Measurements from ENCODE around the gene FLT1.

GRCh38 chr13:28379371-28380083 lies 115.4 kb downstream of the FLT1 start:
- TF ChIP-seq EZH2 (IDR thresholded peaks at IDR 0.05; ENCODE audit: low read length), result no peak
- TF ChIP-seq, protein P1, sequence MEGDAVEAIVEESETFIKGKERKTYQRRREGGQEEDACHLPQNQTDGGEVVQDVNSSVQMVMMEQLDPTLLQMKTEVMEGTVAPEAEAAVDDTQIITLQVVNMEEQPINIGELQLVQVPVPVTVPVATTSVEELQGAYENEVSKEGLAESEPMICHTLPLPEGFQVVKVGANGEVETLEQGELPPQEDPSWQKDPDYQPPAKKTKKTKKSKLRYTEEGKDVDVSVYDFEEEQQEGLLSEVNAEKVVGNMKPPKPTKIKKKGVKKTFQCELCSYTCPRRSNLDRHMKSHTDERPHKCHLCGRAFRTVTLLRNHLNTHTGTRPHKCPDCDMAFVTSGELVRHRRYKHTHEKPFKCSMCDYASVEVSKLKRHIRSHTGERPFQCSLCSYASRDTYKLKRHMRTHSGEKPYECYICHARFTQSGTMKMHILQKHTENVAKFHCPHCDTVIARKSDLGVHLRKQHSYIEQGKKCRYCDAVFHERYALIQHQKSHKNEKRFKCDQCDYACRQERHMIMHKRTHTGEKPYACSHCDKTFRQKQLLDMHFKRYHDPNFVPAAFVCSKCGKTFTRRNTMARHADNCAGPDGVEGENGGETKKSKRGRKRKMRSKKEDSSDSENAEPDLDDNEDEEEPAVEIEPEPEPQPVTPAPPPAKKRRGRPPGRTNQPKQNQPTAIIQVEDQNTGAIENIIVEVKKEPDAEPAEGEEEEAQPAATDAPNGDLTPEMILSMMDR (optimal IDR thresholded peaks at IDR 0.05 in 1 of 3, IDR thresholded peaks at IDR 0.05 in 1 of 3, conservative IDR thresholded peaks at IDR 0.05 in 1 of 3; ENCODE audit: extremely low read depth in 1 of 3, insufficient read depth in 2 of 3, low read length in 3 of 3), result no peak
